ENCODE measurements around the gene ATXN10.
A peak's percentile ranks its signal among the peaks of the same experiment; 100 is the strongest.
"Not testable (repeated sequence)": the region's sequence is repeated elsewhere in the genome, so short reads cannot be mapped to it uniquely, and the experiment has no call there.

Gene ATXN10

DNA sequence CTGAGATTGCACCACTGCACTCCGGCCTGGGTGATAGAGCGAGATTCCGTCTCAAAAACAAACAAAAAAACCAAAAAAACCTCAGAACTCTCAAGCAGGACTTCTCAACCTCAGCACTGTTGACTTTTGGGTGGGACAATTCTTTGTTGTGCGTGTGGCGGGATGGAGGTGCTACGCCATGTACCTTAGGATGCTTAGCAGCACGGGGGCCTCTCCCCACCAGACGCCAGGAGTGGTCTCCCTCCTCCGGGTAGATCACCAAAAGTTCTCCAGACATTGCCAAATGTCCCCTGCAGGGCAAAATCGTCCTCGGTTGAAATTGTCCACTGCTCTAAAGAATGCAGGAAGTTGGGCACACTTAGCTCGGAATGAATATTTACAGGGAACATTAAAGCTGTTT, 26.9 kb upstream of the ATXN10 start:
- DNase-seq: no peak

DNA sequence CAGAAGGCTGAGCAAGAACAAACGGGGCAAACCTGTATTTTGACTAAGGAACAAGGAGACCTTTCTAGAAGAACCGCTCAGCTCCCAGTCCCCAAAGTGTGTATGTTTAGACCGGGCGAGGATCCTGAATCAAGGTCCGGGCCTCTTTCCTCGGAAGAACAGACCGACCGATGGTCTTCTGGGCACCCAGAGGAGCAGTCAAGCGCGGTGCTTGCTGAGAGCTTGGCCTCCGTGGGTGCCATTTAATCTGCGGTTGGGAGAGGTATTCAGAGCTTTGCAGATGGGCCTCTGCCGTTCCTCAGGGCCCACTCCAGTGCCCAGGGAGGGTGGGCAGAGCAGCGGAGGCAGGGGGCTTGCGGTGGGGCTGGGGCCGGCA, 26.5 kb upstream of the ATXN10 start:
- DNase-seq: no peak

DNA sequence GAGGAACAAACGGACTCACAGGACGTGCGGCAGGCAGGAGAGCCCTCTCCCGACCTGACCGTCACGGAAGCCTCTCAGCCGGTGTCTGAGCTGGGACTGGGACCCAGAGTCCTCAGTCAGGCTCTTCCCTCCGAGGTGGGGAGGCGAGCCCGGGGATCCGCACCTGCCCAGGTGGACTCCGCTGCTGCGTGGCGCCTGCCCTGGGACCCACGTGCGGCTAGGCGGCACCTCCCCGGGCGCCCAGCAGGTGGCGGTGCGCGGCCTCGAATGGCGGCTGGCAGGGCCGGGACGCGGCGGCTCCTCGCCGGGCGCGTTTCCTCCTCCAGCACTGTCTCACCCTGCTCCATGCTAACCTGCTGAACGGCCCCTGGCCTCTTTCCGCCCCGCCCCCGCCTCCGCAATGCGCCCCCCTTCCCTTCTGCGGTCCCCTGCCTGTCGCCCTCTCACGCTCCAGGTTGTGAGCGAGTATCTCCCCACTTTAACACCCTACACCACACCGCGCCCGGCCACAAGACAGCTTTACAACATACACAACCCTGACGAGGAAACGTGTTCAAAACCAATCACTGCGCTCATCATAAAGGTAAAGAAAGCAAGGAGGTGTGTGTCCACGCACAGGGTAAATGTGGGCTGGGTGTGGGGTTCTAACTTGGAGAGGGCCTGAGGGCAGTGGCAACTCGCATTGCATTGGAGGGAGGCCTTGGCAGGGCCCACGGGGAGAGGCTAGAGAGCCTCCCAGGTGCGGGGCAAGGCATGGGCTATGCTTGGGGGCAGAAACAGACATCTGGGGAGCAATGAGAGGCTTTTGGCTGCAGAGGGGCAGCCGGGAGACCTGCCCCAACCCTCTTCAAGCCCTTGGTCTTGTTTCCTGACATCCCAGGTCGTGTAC, 25.9 kb upstream of the ATXN10 start:
- DNase-seq: peak; percentile 50

DNA sequence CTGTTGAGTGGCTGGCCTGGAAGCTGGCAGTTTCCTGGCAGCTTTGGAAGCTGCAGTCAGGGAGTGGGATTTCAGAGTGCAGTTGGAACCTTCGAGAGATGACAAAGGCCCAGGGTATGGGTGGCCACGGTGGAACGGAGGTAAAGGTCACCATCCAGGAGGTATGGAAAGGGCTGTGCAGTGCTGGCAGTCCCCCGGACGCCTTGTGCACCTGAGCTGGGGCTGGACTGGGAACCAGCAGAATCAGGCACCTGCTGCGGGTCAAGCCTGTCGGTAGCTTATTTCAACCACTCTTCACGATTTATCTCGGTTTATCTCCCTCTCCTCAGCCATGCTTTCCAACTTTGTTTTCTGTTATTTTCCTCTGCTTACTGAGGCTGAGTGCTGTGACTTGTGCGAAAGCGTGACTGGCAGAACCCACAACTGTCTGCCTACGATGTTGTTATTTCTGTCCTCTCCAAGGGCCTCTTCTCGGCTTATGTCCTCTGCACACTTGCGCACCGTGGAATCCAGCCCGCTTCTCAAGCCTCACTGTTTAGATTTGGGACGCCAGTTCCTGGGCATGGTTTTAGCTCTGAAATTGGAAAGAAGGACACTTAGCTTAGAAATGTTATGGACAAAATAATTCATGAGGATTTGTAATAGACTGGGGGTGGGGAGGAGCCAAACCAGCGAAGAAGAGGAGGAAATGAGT, 24.0 kb upstream of the ATXN10 start:
- no peak for DNase-seq

DNA sequence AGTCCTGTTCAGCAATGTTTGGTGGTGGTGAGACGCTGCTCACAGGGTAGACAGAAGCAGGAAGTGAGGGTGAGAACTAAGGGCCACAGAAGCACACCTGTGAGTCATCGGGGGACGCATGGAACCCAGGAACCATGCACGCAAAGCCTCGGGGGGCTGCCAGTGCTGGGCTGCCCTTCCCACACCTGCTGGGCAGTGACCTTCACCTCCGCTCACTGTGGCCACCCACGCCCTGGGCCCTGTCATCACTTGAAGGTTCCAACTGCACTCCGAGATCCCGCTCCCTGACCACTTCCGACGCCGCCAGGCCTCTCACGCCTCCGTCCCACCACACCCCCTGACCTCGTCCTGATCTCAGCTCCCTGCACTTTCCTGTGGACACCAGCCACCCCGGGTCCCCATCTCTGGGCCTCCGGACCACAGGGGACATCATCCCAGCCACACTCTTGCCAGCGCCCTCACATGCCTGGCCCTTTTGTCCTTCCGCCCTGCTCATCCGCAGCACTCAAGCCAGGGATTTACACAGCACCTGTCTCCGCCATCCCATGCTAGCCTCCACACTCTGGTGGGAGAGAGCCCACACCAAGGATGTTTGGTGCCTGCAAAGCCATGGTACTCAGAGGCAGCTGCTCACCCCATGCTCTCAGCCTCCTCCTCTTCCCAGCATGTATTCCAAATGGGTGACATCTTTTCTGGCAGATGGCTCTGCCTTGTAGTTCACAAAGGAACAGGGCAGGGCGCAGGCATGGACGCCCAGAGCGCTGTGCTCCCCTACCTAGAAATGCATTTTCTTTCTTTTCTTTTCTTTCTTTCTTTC, 23.1 kb upstream of the ATXN10 start:
- DNase-seq: no peak

DNA sequence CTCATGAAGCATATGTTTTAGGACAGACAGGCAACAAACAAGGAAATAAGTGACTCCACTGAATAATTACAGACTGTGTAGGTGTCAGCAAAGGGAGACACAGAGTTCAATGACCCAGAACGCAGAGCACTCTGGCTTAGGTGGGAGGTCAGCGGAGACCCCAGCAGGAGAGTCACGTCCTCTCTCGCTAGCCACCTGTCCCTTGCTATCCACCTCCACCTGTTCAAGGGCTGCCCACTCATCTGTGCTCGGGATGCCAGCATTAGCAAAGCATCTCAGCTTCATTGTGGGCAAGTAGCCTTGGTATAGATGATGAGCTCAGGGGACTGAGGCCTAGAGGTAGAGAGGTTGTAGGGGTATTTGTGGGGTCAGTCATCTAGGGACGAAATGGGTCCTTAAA, 21.8 kb upstream of the ATXN10 start:
- DNase-seq: no peak

DNA sequence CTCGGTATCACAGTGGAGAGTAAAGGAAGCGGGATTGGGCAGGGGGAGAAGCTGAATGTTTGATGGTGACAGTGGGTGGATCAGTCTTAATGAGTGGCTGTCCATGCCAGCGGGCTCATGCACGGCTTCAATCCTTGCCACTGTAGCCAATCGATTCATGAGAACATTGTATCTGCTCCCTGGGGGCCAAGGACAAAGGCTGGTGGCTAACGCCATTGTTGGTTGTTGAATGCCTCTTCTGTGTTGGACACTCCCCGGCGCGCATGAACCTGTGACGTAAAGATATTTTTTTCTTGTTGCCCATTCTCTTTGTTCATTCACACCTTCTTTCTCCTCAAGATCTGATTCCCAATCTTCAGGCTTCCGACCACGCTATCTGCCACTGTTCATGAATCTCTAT, 20.9 kb upstream of the ATXN10 start:
- DNase-seq: no peak

DNA sequence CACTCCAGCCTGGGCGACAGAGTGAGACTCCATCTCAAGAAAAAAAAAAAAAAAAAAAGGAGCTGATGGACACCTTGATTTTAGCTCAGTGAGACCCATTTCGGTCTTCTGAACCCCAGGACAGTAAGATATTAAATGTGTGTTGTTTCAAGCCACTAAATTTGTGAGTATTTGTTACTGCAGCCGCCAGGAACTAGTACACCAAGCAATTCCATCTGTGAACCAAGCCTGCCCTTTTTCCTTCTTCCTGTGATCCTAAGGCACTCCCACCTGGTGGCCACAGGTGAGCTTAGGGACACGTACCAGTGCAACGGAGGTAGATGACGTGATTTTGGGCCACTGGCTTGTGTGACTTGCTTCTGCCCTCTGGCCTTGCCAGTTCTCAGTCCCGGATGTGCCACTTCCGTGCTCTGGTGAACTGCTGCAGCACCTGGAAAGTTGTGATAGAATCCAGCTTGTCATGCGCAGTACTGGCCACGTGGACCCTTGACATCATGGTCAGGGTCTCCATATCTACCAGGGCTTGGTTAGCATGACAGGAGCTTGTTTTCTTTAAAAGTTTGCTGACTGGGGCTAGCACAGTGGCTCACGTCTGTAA, 19.6 kb upstream of the ATXN10 start:
- no peak for DNase-seq

DNA sequence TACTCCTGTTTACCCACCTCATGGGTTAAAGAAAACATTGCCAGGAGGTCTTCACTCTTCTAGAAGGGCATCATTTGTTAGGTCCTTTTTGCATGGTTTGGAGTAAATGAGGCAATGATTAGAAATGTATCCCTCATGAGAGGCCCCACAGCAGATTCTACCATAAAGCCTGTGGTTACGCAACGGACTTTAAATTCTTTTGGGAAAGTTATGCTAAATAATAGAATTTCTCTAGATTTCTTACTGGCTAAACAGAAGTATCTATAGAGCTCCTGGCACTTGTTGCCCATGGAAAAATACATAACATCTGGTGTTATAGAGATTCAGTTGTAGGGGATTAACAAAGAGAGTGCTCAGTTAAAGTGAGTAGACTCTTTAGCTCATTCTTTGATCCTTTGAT, 15.1 kb upstream of the ATXN10 start:
- no peak for DNase-seq

DNA sequence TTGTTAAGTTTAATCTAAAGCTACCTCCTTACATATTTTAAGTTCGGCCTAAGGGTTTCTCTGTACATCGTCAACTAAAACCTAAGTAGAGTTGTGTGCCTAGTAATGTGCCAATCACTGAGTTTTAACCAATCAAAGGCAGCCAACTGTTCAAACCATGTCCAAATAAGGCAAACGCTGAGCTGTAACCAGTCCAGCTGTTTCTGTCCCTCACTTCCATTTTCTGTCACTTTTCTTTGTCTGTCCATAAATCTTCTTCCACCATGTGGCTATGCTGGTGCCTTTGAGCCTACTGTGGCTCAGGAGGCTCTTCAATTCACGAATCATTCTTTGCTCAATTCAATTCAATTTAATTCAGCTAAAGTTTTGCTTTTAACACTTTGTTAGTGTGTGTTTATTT, 13.9 kb upstream of the ATXN10 start:
- DNase-seq: no peak

DNA sequence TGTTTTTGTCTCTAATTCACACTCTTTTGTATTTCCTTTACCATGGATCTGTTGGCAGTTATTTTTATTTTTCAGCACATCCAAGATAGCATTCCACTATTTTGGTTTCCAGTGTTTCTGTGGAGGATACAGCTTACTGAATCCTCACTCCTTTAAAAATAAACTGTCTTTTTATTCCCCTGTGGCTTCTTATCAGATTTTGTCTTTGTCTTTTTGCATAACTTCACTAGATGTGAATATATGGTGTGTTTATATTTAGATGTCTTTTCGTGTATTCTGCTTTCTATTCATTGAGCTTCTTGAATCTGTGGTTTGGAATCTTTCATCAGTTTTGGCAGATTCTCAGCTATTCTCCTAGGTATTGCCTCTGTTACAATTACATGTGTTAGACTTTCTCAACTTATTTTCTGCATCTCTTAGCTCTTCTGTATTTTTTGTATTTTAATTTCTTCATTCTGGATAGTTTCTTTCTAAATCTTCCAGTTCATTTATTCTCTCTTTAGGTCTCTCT, 7.4 kb upstream of the ATXN10 start:
- DNase-seq: no peak

DNA sequence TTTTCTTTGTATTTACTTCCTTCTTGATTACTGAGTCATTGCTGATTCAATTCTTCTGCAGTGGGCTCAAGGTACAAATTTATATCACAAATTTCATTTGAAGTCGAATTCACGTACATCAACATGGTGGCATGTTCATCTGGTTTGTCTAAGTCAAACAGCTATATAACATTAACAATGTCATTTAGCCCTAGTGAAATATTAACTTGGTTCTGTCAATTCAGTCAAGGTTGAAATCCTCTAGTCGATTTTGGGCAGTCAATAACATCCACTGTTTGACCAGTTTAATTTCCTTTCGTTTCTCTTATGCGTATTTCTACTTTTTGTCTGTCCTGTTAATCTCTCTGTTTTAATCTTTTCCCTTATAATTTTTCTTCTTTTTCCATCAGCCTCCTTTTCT, 4.1 kb upstream of the ATXN10 start:
- no peak for DNase-seq

DNA sequence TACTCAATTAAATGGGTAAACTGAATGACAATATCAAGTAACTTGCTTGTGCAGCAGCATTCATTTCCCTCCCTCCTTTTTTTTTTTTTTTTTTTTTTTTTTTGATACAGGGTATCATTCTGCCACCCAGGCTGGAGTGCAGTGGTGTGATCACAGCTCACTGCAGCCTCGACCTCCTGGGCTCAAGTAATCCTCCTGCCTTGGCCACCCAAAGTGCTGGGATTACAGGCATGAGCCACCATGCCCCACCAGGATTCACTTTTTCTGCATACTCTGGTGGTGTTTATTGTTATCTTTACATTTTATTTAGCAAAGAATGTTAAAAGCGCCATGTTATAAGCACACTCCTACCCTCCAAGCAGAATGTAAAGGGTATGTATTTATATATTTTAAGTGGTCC, 1.3 kb upstream of the ATXN10 start:
- not testable (repeated sequence) for DNase-seq

DNA sequence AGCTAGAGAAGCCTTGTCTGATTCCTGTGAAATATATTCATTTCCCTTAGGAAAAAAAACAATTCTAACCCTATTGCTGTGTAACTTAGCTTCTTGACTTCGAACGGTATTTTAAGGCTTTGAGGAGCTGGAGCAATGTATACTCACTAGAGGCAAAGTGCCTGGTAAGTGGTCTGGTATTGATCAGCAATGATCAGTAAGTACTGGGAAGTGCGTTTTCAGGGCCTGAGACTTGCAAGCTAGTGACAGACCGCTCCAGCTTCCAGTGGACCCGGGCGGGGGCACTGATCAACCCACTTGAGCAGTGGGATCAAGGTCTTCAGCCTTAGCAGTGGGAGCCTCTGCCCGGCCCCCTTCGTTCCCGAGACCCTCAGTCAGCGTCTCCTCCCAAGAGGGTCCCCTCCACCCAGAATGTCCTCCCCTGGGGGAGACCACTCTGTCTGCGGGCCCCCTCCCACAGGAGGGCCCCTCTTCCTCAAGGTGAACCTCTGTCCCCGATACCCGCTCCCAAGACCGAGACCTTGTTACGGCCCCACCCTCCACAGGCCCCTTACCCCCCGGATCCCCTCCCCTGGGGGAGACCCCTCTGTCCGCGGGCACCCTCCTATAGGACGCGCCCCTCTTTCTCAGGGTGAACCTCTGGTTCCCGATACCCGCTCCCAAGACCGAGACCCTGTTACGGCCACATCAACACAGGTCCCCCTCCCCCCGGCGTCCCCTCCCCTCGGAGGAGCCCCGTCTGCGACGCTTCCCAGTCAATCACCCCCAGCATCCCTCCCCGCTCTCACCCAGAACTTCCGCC, 452 bp upstream of the ATXN10 start:
- no peak for DNase-seq

DNA sequence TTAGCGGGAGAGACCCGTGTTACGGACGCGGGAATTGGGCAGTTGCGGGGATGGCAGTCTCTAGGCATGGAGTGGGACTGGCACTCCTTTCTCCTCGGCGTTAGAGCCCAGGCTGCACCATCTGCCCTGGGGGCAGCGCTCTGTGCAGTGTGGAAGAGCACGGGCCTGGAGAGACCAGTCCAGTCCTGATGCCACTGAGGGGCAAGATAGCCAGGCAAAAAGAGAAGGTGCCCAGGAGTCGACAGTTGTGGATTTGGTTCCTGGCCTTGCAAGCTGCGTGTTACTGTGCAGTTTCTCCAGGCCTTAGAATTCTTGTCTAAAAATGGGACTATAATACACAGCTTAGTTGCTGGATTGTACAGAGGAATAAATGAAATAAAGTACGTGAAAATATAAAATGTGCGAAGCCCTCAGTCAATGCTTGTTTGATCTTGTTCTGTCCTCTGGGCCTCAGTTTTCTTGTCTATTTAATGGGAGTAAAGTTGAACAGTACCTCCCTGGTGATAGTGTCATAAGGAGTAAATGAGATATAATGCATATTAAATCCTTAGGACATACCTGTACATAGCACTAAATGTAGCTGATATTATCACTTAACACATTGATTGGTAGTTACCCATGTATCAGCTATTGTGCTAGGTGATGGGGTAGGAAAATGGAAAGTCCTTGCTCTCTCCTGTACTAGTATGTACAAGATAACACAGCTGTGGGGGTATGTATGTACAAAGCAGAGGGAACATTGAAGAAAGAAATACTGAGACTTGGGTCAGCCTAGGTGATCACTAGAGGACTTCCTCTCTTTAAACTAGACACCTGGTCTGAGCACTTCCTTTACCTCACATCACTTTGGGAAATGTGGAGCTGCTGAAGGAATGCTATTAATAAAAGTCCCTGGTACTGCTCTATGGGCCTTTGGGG, 1.2 kb downstream of the ATXN10 start:
- no peak for DNase-seq

DNA sequence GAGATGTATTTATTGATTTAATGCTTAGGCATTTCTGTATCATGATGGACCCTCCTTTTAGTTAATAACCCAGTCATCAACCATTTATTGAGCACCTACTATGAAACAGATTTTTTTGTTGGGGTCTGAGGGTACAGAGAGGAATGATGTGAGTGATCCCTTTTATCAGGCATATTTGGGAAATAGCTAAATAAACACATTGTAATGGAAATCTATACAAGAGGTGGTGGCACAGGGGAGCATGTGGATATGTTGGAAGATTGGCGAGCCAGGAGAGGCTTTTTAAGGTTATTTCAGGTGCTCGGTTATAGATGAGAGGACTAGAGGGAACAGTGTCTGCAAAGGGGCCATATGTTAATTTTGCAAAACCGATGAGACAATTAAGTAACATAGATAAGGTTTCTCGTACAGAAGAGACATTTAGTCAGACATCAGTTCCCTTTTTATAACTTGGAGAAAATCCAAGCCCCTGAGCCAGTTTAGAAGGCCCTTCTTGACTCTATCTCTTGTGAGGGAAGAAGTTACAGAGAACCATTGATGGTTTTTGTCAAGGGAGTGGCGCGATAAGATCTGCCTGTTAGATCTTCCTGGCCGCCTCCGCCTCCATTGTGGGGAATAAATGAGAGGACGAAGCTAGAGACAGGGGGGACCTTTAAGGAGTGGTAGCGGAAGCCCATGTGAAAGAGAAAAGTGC, 2.0 kb downstream of the ATXN10 start:
- peak; percentile 44 for DNase-seq

DNA sequence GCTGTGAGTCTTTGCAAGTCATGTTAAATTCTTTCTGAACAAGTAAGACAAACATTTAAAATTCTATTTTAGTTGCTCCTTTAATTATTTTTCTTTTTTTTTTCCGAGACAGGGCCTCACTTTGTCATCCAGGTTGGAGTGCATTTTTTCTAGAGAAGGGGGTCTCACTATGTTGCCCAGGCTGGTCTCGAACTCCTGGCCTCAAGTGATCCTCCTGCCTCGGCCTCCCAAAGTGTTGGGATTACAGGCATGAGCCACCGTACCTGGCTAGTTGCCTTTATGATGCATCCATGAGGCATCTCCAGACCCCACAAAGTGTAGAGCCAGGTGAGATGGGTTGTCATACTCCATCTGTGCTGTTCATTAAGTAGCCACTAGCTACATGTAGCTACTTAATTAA, 4.4 kb downstream of the ATXN10 start:
- DNase-seq: no peak

DNA sequence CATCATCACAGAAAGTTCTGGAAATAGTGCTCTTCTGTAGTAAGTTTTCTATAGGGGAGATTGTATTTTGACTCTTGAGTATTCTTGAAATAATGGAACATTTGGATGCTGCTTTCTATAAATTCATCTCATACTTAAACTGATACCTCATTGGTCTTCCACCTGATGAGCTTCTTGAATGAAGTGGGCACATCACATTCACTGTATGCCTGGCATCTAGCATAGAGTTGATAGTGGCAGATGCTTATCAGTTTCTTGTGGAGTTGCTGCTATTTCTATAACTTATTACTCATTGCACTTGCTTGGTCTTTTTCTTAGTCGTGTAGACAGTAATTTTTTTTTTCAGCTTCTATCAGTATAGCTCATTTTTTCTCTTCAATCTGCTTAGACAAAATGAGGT, 5.4 kb downstream of the ATXN10 start:
- DNase-seq: no peak

DNA sequence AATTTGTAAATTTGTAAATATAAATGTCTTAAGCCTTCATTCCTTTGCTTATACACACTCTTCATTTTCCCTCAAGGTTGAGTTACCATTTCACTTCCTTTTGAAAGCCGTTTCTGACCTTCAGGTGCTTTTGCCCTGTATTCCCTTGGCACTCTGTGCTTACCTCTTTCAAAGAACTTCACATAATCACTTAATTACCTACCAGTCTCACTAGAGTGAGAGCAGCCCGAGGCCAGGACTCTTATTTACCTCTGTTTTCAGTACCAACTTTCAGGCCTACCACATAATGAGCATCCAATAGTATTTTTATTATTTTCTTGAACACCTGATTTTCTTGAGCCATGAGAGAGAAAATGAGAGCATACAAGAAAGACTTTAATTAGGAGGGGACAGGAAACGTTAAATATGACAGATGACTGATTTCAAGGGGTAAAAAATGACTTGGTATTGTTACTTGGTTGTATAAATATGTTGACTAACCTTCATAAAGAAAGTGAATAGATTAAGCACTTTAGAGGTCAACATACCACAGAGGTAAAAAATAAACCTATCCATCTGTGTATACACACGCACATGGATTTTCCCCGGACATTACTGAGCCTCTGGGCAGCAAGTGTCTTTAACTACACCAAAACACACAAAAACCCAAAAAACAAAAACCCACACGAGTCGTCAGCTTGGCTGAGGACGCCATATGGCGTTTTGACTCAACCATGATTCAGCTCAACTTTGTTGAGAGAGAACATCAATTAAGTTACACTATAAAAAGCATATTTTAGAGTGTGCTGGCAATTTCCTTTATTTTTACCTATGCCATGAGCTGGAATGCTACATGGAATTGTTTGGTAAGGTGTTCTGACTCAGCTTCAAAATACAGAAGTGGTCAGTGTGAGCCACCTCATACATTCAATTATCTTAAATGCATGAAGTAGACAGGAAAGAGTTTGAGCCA, 7.6 kb downstream of the ATXN10 start:
- DNase-seq: no peak
